Measurements from ENCODE around the gene MDN1. TPM values are rescaled to one million over a fixed set of nuclear protein-coding genes. Genes with fewer than 3 reads are reported as not detected.

MDN1 gene
- total and polyA plus RNA-seq, 2 of the 4 experiments (the other 2 are of a cell fraction) = 7.7 to 26.7 TPM

DNA sequence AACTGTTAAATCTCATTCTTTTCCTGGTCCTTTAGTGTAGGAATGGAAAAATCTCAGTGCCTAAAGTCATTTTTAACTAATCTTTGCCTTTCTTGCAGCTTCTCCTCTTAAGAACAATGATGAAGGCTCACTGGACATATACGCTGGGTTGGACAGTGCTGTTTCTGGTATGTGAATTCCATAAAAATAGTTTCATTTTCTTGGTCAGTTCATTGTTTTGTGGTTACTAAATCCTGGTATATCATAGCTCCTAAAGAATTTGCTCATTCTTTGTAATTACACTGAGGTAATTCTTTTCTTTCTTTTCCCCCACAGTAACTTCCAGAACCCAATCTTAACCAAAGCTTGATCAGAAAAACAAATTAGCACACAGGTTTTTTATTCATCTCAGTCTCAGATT, 33.5 kb upstream of the MDN1 start:
- Histone ChIP-seq H3K18ac (ENCODE audit: low read depth, low read length) (no peak overlapping the region), H2BK120ac (ENCODE audit: low read depth, low read length) (no peak overlapping the region), H2AK9ac (replicated peaks; ENCODE audit: low read depth, low read length, poor library complexity) (no peak overlapping the region), H3K14ac (replicated peaks; ENCODE audit: low read depth, low read length) (no peak overlapping the region), H3K56ac (ENCODE audit: extremely low read depth, insufficient read depth, low read length) (no peak overlapping the region), H4K20me1 (ENCODE audit: insufficient read depth, low read length) (no peaks in the 10 kb centered on the region), H2AFZ (replicated peaks; ENCODE audit: low read length, poor library complexity) (no peak overlapping the region), H3K4ac (ENCODE audit: low read depth, low read length) (no peak overlapping the region), H3K23ac (ENCODE audit: low read depth, low read length) (no peak overlapping the region), H3K4me2 (ENCODE audit: low read depth, low read length) (no peak overlapping the region), H2BK15ac (ENCODE audit: low read depth, low read length) (no peak overlapping the region), H3K27ac (ENCODE audit: insufficient read depth, low read length) (no peak overlapping the region; the same call in 1 of the 2 replicates), H3K4me3 (ENCODE audit: insufficient read depth, low read depth, low read length) (no peak overlapping the region), H2BK20ac (ENCODE audit: low read depth, low read length) (no peak overlapping the region), H3K9ac (ENCODE audit: low read depth, low read length) (no peak overlapping the region), H3K4me1 (ENCODE audit: control insufficient read depth, insufficient read depth, low read length) (no peaks in the 10 kb centered on the region), H3K9me3 (ENCODE audit: control insufficient read depth, insufficient read depth, low read length) (no peaks in the 10 kb centered on the region), H4K8ac (ENCODE audit: low read depth in 2 of 2, low read length in 2 of 2) (no peak overlapping the region), H2BK5ac (ENCODE audit: low read depth, low read length, poor library complexity, severe bottlenecking) (no peak overlapping the region), H4K5ac (ENCODE audit: low read depth, low read length) (no peak overlapping the region), H3K79me1 (ENCODE audit: low read depth in 1 of 2, low read length in 2 of 2) (no peaks in the 10 kb centered on the region; a peak in 1 of 4 replicates), H4K91ac (ENCODE audit: insufficient read depth, low read depth, low read length) (no peak overlapping the region), H2AK5ac (ENCODE audit: low read depth, low read length) (no peak overlapping the region), H3K27me3 (ENCODE audit: control insufficient read depth, insufficient read depth, low read length) (no peaks in the 10 kb centered on the region), H3K36me3 (ENCODE audit: control insufficient read depth, insufficient read depth, low read length) (peaks cover 15% of the 10 kb centered on the region), H3K9me1 (ENCODE audit: insufficient read depth, low read length) (no peaks in the 10 kb centered on the region)
- in situ Hi-C loops (cut with MboI; ENCODE audit: low sequenced_read_pairs) (no loop called here), intact Hi-C loops (cut with micrococcal nuclease) (no loop called here), dilution Hi-C loops (cut with HindIII; ENCODE audit: low sequenced_read_pairs, unreplicated experiment) (no loop called here)
- ATAC-seq (ENCODE audit: low read depth) = peak; percentile 93
- no peak for TF ChIP-seq RFX5 (IDR thresholded peaks at IDR 0.05; ENCODE audit: low read depth, low read length)
- no peak for TF ChIP-seq POLR2A (IDR thresholded peaks at IDR 0.05; ENCODE audit: low read depth, low read length)
- DNase-seq = peak; percentile 70
- no CpG with 5 or more reads among the region's 1 CpG for WGBS, 2 experiments (ENCODE audit: extremely low coverage in 2 of 2, insufficient read length in 1 of 2)
- BruUV-seq (replicated peaks) = no TSS peak
- ChIA-PET CTCF (interaction anchor here (0.5 to 0.6 kb wide), 2 partner anchors 25 to 92 kb away, joined by 3 read pairs; no protein-coding TSS in a partner anchor), POLR2A (ENCODE audit: unreplicated experiment) (no interaction called here)
